ENCODE measurements around the gene IFNGR2. TPM values are rescaled to one million over a fixed set of nuclear protein-coding genes. Genes with fewer than 3 reads are reported as not detected.
"Not testable (repeated sequence)": the region's sequence is repeated elsewhere in the genome, so short reads cannot be mapped to it uniquely, and the experiment has no call there.

The IFNGR2 gene
- total RNA-seq, 1 experiment from 2014 or later: 37.8 TPM

DNA sequence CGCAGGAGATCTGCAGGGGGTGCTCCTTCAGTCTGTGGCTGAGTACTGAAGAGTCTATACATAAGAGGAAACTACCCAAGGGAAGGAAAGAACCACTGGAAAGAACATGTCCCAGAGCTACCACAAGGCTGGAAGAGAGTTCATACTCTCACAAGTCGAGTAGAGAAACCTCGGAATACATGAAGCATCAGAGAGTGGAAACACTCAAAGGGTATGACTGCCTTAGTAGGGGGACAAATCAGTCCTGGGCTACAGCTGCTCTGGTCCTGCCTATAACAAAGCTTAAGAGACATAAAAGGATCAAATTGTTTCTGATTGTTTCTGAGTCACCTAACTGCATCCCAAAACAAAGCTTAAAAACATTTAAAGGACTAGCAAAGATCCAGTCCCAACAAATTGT is 49.1 kb downstream of the IFNGR2 start:
- no peaks in the 10 kb centered on the region for H3K27me3 ChIP-seq (ENCODE audit: control insufficient read depth, insufficient read depth, low read length)
- no peaks in the 10 kb centered on the region for H3K36me3 ChIP-seq (replicated peaks; ENCODE audit: control insufficient read depth, insufficient read depth, low read length)
- H3K4me3 ChIP-seq (ENCODE audit: insufficient read depth, low read depth, low read length): no peak overlapping the region
- no peak for DNase-seq

DNA sequence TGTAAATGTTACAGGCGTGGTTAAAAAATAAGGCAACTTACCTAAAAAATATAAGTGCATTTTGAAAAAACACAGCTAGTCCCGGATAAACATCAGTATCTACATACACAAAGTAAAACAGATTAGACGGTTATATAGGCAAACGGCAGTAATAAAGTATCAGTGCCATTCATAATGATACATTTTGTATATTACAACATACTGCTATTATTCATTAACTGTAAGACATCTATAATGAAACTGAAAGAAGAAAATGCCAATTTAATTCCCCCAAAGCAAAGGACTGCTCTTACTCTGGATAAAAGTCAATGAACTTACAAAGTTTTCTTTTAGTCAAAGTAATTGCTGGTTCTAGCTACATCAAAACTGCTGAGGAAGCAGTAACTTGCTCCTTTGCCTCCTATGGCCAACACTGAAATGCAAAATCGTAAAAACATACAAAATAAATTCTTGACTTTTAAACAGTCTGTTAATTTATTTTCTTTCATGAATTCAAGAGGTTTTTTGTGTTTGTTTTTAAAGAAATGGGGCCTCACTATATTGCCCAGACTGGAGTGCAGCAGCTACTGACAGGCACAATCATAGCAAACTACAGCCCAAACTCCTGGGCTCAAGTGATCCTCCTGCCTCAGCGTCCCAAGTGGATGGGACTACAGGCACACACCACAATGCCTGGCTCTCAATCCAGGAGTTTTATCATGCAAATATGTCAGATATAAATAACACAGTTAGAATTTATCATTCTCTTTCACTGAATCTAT is 52.7 kb downstream of the IFNGR2 start:
- Histone ChIP-seq H3K4me3 (ENCODE audit: insufficient read depth, low read depth, low read length) (no peak overlapping the region), H3K36me3 (replicated peaks; ENCODE audit: control insufficient read depth, insufficient read depth, low read length) (peaks cover 2% of the 10 kb centered on the region), H3K27me3 (ENCODE audit: control insufficient read depth, insufficient read depth, low read length) (no peaks in the 10 kb centered on the region)
- no peak for DNase-seq

GRCh38 chr21:33458861-33459260 is 55.6 kb downstream of the IFNGR2 start:
- DNase-seq: no peak
- Histone ChIP-seq H3K4me3 (ENCODE audit: insufficient read depth, low read depth, low read length) (no peak overlapping the region), H3K27me3 (ENCODE audit: control insufficient read depth, insufficient read depth, low read length) (no peaks in the 10 kb centered on the region), H3K36me3 (replicated peaks; ENCODE audit: control insufficient read depth, insufficient read depth, low read length) (peaks cover 2% of the 10 kb centered on the region)

GRCh38 chr21:33461538-33462250 is 58.5 kb downstream of the IFNGR2 start:
- no peak overlapping the region for H3K4me3 ChIP-seq (ENCODE audit: insufficient read depth, low read depth, low read length)
- no peaks in the 10 kb centered on the region for H3K27me3 ChIP-seq (ENCODE audit: control insufficient read depth, insufficient read depth, low read length)
- peaks cover 2% of the 10 kb centered on the region for H3K36me3 ChIP-seq (replicated peaks; ENCODE audit: control insufficient read depth, insufficient read depth, low read length)
- DNase-seq: no peak

GRCh38 chr21:33469183-33469582 is 66.0 kb downstream of the IFNGR2 start:
- not testable (repeated sequence) for H3K27me3 ChIP-seq (ENCODE audit: control insufficient read depth, insufficient read depth, low read length); H3K4me3 ChIP-seq (ENCODE audit: insufficient read depth, low read depth, low read length); DNase-seq; H3K36me3 ChIP-seq (replicated peaks; ENCODE audit: control insufficient read depth, insufficient read depth, low read length)

- no peaks in the 10 kb centered on the region for H3K36me3 ChIP-seq (replicated peaks; ENCODE audit: control insufficient read depth, insufficient read depth, low read length)
- H3K4me3 ChIP-seq (ENCODE audit: insufficient read depth, low read depth, low read length): no peak overlapping the region
- no peaks in the 10 kb centered on the region for H3K27me3 ChIP-seq (ENCODE audit: control insufficient read depth, insufficient read depth, low read length)
- DNase-seq: no peak
Observed at GRCh38 chr21:33470701-33471100, 67.5 kb downstream of the IFNGR2 start.

DNA sequence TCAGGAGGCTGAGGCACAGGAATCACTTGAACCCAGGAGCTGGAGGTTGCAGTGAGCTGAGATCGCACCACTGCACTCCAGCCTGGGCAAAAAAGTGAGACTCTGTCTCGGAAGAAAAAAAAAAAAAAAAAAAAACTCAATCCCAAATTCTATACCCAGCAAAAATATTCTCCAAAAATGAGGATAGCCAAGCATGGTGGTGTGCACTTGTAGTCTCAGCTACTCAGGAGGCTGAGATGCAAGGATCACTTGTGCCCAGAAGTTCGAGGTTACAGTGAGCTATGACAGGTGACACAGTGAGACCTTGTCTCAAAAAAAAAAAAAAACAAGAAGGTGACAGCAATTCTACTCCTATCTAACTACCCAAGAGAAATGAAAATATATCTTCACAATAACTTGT is 70.1 kb downstream of the IFNGR2 start:
- Histone ChIP-seq H3K27me3 (ENCODE audit: control insufficient read depth, insufficient read depth, low read length) (no peaks in the 10 kb centered on the region), H3K4me3 (ENCODE audit: insufficient read depth, low read depth, low read length) (no peak overlapping the region), H3K36me3 (replicated peaks; ENCODE audit: control insufficient read depth, insufficient read depth, low read length) (no peaks in the 10 kb centered on the region)
- no peak for DNase-seq

DNA sequence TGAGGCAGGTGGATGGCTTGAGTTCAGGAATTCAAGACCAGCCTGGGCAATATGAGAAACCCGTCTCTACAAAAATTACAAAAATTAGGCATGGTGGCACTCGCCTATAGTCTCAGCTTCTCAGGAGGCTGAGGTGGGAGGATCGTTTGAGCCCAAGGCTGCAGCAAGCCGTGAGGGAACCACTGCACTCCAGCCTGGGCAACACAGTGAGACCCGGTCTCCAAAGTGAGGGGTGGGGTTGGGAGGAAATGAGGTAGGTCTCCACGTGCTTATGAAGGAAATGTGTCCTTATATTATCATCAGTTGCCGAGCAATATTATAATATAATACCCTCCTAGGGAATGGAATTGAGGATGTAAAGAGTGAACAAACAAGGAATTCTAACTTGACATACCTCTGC is 73.9 kb downstream of the IFNGR2 start:
- DNase-seq: no peak
- Histone ChIP-seq H3K27me3 (ENCODE audit: control insufficient read depth, insufficient read depth, low read length) (peaks cover 12% of the 10 kb centered on the region; the same call in 1 of the 2 replicates), H3K4me3 (ENCODE audit: insufficient read depth, low read depth, low read length) (no peak overlapping the region), H3K36me3 (replicated peaks; ENCODE audit: control insufficient read depth, insufficient read depth, low read length) (no peaks in the 10 kb centered on the region)

GRCh38 chr21:33478182-33478581 is 75.0 kb downstream of the IFNGR2 start:
- Histone ChIP-seq H3K36me3 (replicated peaks; ENCODE audit: control insufficient read depth, insufficient read depth, low read length) (no peaks in the 10 kb centered on the region), H3K27me3 (ENCODE audit: control insufficient read depth, insufficient read depth, low read length) (peaks cover 12% of the 10 kb centered on the region; the same call in 1 of the 2 replicates), H3K4me3 (ENCODE audit: insufficient read depth, low read depth, low read length) (no peak overlapping the region)
- DNase-seq: no peak

DNA sequence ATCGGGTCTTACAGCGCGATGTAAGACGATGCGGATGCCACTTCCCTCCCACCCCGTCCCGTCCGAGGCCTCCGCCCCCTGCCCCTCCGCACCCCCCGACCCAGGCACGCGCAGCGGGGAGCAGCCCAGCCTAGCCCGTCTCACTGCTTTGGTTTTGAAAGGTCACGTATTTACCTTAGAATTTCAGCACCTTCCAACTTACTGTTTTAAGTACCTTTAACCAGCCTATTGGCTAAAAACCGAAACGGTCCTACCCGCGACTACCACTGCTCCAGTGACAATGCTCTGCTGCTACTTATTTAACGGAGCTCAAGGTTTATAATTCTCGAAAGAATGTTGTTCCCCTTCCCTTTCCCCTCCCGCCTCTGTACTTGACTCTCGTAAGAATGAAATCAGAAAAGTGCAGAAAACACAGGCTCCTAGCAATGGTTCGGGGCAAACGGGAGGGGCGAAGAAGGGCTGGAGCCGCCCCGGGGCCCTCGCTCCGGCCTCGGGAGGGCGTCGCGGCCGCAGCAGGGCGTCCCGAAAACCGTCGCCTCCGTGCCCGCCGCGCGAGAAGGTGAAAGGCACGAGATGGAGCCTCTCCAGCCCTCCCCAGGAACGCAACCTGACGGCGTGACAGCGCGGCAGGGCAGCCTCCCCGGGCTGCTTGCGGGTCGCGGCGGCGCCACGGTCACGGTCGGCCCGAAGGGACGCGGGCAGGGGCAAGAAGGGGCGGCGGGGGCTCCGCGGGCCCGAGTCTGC is 75.9 kb downstream of the IFNGR2 start:
- Histone ChIP-seq H3K27me3 (ENCODE audit: control insufficient read depth, insufficient read depth, low read length) (peaks cover 12% of the 10 kb centered on the region; the same call in 1 of the 2 replicates), H3K4me3 (ENCODE audit: insufficient read depth, low read depth, low read length) (peak overlapping the region; percentile 88), H3K36me3 (replicated peaks; ENCODE audit: control insufficient read depth, insufficient read depth, low read length) (no peaks in the 10 kb centered on the region)
- DNase-seq: peak; percentile 79

- Histone ChIP-seq H3K27me3 (ENCODE audit: control insufficient read depth, insufficient read depth, low read length) (peaks cover 12% of the 10 kb centered on the region; the same call in 1 of the 2 replicates), H3K4me3 (ENCODE audit: insufficient read depth, low read depth, low read length) (peak within 1 kb of the TSS; percentile 88), H3K36me3 (replicated peaks; ENCODE audit: control insufficient read depth, insufficient read depth, low read length) (no peaks in the 10 kb centered on the region)
- peak; percentile 99 for DNase-seq
Observed at GRCh38 chr21:33479679-33480480, 76.7 kb downstream of the IFNGR2 start, which contains the start of gene TMEM50B. Gene TMEM50B, minus strand, starts transcription at chr21:33479974. Its CDS starts 11,089 bp downstream, at chr21:33468885.

DNA sequence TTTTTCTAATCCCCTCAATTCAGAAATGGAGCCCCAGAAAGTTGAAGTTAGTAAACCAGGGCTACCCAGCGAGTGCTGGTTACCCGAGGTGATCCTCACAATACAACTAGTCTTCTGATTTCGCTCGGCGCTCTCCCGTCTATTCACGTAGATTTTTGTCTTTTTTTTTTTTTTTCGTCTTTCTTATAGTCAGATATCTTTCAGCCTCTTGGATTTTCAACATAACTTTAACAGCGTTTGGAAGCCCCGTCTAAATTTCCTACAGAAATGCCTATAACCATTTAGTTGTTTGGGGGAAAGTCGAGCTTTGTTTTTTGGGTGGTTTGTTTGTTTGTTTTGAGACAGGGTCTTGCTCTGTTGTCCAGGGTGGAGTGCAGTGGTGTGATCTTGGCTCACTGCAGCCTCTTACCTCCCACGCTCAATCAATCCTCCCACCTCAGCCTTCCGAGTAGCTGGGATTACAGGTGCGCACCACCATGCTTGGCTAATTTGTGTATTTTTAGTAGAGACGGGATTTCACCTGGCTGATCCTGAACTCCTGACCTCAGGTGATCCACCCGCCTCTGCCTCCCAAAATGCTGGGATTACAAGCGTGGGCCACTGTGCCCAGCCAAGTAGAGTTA is 77.4 kb downstream of the IFNGR2 start:
- no peak for DNase-seq

GRCh38 chr21:33481314-33481943 is 78.2 kb downstream of the IFNGR2 start:
- H3K27me3 ChIP-seq (ENCODE audit: control insufficient read depth, insufficient read depth, low read length): peaks cover 12% of the 10 kb centered on the region; the same call in 1 of the 2 replicates
- DNase-seq: no peak
- H3K36me3 ChIP-seq (replicated peaks; ENCODE audit: control insufficient read depth, insufficient read depth, low read length): no peaks in the 10 kb centered on the region
- no peak overlapping the region for H3K4me3 ChIP-seq (ENCODE audit: insufficient read depth, low read depth, low read length)

More for the DNA sequence above, 77.4 kb downstream of the IFNGR2 start:
- H3K36me3 ChIP-seq (replicated peaks; ENCODE audit: control insufficient read depth, insufficient read depth, low read length): no peaks in the 10 kb centered on the region
- H3K27me3 ChIP-seq (ENCODE audit: control insufficient read depth, insufficient read depth, low read length): peaks cover 12% of the 10 kb centered on the region; the same call in 1 of the 2 replicates
- peak overlapping the region; percentile 74 for H3K4me3 ChIP-seq (ENCODE audit: insufficient read depth, low read depth, low read length)
